ENCODE data around the gene ISCA2. TPM values are rescaled to one million over a fixed set of nuclear protein-coding genes. Genes with fewer than 3 reads are reported as not detected.

ISCA2 gene
- total RNA-seq, 1 donor from 2014 or later = 31.4 TPM

- no peaks in the 10 kb centered on the region for H3K9me3 Mint-ChIP-seq (ENCODE audit: unreplicated experiment)
- peaks cover 27% of the 10 kb centered on the region for H3K4me1 Mint-ChIP-seq (ENCODE audit: unreplicated experiment)
- H3K27ac Mint-ChIP-seq (ENCODE audit: unreplicated experiment) = no peak overlapping the region
- no peaks in the 10 kb centered on the region for H3K36me3 Mint-ChIP-seq (ENCODE audit: low read depth, unreplicated experiment)
- DNase-seq (ENCODE audit: low spot score) = no peak
- TF ChIP-seq, protein P1, sequence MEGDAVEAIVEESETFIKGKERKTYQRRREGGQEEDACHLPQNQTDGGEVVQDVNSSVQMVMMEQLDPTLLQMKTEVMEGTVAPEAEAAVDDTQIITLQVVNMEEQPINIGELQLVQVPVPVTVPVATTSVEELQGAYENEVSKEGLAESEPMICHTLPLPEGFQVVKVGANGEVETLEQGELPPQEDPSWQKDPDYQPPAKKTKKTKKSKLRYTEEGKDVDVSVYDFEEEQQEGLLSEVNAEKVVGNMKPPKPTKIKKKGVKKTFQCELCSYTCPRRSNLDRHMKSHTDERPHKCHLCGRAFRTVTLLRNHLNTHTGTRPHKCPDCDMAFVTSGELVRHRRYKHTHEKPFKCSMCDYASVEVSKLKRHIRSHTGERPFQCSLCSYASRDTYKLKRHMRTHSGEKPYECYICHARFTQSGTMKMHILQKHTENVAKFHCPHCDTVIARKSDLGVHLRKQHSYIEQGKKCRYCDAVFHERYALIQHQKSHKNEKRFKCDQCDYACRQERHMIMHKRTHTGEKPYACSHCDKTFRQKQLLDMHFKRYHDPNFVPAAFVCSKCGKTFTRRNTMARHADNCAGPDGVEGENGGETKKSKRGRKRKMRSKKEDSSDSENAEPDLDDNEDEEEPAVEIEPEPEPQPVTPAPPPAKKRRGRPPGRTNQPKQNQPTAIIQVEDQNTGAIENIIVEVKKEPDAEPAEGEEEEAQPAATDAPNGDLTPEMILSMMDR (IDR thresholded peaks at IDR 0.05; ENCODE audit: unreplicated experiment) = no peak
- no peak overlapping the region for H3K4me3 Mint-ChIP-seq (ENCODE audit: unreplicated experiment)
- peaks cover 9% of the 10 kb centered on the region for H3K27me3 Mint-ChIP-seq (ENCODE audit: unreplicated experiment)
Measured at GRCh38 chr14:74528886-74529285, 35.3 kb downstream of the ISCA2 start.

DNA sequence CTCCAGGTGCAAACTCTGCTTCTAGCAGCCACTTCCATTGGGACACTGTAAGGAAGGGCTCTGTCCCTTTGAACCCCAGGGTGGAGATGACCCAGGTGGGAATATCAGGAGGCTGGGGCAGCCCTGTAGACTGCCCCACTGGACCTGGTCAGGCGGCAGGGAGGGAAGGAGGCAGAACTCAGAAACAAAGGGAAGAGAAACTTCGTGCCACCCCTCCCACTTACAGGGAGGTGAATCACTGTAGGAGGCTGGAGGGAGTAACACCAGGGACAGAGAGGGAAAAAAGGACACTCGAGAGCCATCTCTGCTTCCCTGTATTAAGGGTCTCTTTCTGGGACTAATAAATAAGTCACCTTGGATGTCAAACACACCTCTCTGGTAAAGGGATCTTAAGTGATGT lies 37.4 kb downstream of the ISCA2 start:
- Mint-ChIP-seq H3K9me3 (ENCODE audit: unreplicated experiment) (no peaks in the 10 kb centered on the region), H3K4me1 (ENCODE audit: unreplicated experiment) (peaks cover 25% of the 10 kb centered on the region), H3K27ac (ENCODE audit: unreplicated experiment) (no peak overlapping the region), H3K36me3 (ENCODE audit: low read depth, unreplicated experiment) (no peaks in the 10 kb centered on the region), H3K4me3 (ENCODE audit: unreplicated experiment) (no peak overlapping the region), H3K27me3 (ENCODE audit: unreplicated experiment) (peaks cover 5% of the 10 kb centered on the region)
- DNase-seq (ENCODE audit: low spot score) = no peak
- TF ChIP-seq, protein P1 (IDR thresholded peaks at IDR 0.05; ENCODE audit: unreplicated experiment) = no peak

DNA sequence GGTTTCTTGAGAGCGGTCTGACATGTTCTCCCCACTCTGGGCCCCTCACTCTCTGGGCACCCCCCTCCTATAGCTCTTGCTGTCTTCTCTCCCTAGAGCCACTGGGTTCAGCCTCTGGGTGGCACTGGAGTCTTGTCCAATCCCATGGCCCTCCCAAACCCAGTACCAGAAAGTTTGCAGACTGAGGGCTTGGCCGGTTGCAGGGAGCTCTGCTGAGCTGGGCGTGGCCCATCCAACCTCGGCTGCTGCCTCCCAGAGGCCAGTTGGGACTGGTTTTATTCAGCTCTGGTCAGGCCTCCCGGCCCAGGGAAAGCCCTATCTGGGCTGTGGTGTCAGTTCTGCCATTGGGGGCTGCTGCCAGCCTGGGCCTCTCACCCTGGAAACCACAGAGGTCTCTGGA lies 37.9 kb downstream of the ISCA2 start:
- TF ChIP-seq, protein P1 (IDR thresholded peaks at IDR 0.05; ENCODE audit: unreplicated experiment) = no peak
- Mint-ChIP-seq H3K27ac (ENCODE audit: unreplicated experiment) (no peak overlapping the region), H3K4me1 (ENCODE audit: unreplicated experiment) (peaks cover 21% of the 10 kb centered on the region), H3K4me3 (ENCODE audit: unreplicated experiment) (no peak overlapping the region), H3K36me3 (ENCODE audit: low read depth, unreplicated experiment) (no peaks in the 10 kb centered on the region), H3K9me3 (ENCODE audit: unreplicated experiment) (no peaks in the 10 kb centered on the region), H3K27me3 (ENCODE audit: unreplicated experiment) (peaks cover 5% of the 10 kb centered on the region)
- no peak for DNase-seq (ENCODE audit: low spot score)

- no peak overlapping the region for H3K27ac Mint-ChIP-seq (ENCODE audit: unreplicated experiment)
- H3K9me3 Mint-ChIP-seq (ENCODE audit: unreplicated experiment) = no peaks in the 10 kb centered on the region
- peaks cover 5% of the 10 kb centered on the region for H3K27me3 Mint-ChIP-seq (ENCODE audit: unreplicated experiment)
- H3K36me3 Mint-ChIP-seq (ENCODE audit: low read depth, unreplicated experiment) = no peaks in the 10 kb centered on the region
- no peak overlapping the region for H3K4me3 Mint-ChIP-seq (ENCODE audit: unreplicated experiment)
- H3K4me1 Mint-ChIP-seq (ENCODE audit: unreplicated experiment) = peaks cover 13% of the 10 kb centered on the region
- no peak for DNase-seq (ENCODE audit: low spot score)
- TF ChIP-seq, protein P1 (IDR thresholded peaks at IDR 0.05; ENCODE audit: unreplicated experiment) = no peak
Measured at GRCh38 chr14:74532246-74532645, 38.7 kb downstream of the ISCA2 start.

GRCh38 chr14:74533576-74533975 lies 40.0 kb downstream of the ISCA2 start:
- peaks cover 4% of the 10 kb centered on the region for H3K4me1 Mint-ChIP-seq (ENCODE audit: unreplicated experiment)
- H3K9me3 Mint-ChIP-seq (ENCODE audit: unreplicated experiment) = no peaks in the 10 kb centered on the region
- no peak overlapping the region for H3K4me3 Mint-ChIP-seq (ENCODE audit: unreplicated experiment)
- H3K27me3 Mint-ChIP-seq (ENCODE audit: unreplicated experiment) = peaks cover 3% of the 10 kb centered on the region
- TF ChIP-seq, protein P1 (IDR thresholded peaks at IDR 0.05; ENCODE audit: unreplicated experiment) = no peak
- no peak overlapping the region for H3K27ac Mint-ChIP-seq (ENCODE audit: unreplicated experiment)
- DNase-seq (ENCODE audit: low spot score) = no peak
- H3K36me3 Mint-ChIP-seq (ENCODE audit: low read depth, unreplicated experiment) = peaks cover 3% of the 10 kb centered on the region

All from endothelial cell (in vitro differentiated cells).